Mucosa of descending colon (tissue), 3 donors: ENCODE measurements around the gene SYT12. TPM values are rescaled to one million over a fixed set of nuclear protein-coding genes. Genes with fewer than 3 reads are reported as not detected.

Source experiments
- ATAC-seq: fragments of 200-7000 bp; cut with Tn5 transposase; one replicate; pipeline ENCODE4 v1.9.1; 2020; ENCODE audit warnings: mild to moderate bottlenecking, moderate library complexity
- DNase-seq, 3 donors: peaks; one replicate each; pipeline ENCODE4 v3.0.0-alpha.2; 2020
- H3K36me3 ChIP-seq: fragments of 200-600 bp; one replicate; pipeline ENCODE4 v1.8.0; 2021; ENCODE audit warnings: low read depth, mild to moderate bottlenecking
- H3K4me1 ChIP-seq: fragments of 200-600 bp; one replicate; pipeline ENCODE4 v1.8.0; 2021; ENCODE audit warnings: low read depth, mild to moderate bottlenecking
- H3K4me3 ChIP-seq: fragments of 200-600 bp; one replicate; pipeline ENCODE4 v1.8.0; 2021; ENCODE audit warnings: mild to moderate bottlenecking
- H3K9me3 ChIP-seq: fragments of 200-600 bp; one replicate; pipeline ENCODE4 v1.8.0; 2021; ENCODE audit warnings: mild to moderate bottlenecking
- intact Hi-C, 2 donors: fragments of 100-400 bp; cut with DNase I in 1 of 2; cut with micrococcal nuclease in 1 of 2; formaldehyde crosslinking; loops; one replicate each; pipeline versions ENCODE4 v1.11.0 to v1.11.1; 2022; cut with DNase I, micrococcal nuclease
- total RNA-seq, 3 donors: library from RNA; stranded (reverse); fragmentation: NEBNext Ultra II Directional in 2 of 3; extraction: Animal tissue kit (Norgen Biotek cat#: 25700) in 2 of 3; gene quantifications; one replicate each; pipeline versions ENCODE4 v1.2.1 to v1.2.4, GENCODE V29; 2021 to 2023
- TF ChIP-seq, protein P1 (sequence below): fragments of 200-600 bp; IDR thresholded peaks from one replicate; pipeline ENCODE4 v1.8.0; 2022; ENCODE audit warnings: antibody characterized with exemption, mild to moderate bottlenecking
- donor health status: DM: no; HTN: no; CAD: no; lungs with moderate emphysema.
- donor health status: DM: no; HTN: no; CAD: no.
- donor health status: DM: no; HTN: yes; CAD: no.

Gene SYT12
- total RNA-seq, 3 donors from 2014 or later, result 0.09 TPM; not detected in 2

DNA sequence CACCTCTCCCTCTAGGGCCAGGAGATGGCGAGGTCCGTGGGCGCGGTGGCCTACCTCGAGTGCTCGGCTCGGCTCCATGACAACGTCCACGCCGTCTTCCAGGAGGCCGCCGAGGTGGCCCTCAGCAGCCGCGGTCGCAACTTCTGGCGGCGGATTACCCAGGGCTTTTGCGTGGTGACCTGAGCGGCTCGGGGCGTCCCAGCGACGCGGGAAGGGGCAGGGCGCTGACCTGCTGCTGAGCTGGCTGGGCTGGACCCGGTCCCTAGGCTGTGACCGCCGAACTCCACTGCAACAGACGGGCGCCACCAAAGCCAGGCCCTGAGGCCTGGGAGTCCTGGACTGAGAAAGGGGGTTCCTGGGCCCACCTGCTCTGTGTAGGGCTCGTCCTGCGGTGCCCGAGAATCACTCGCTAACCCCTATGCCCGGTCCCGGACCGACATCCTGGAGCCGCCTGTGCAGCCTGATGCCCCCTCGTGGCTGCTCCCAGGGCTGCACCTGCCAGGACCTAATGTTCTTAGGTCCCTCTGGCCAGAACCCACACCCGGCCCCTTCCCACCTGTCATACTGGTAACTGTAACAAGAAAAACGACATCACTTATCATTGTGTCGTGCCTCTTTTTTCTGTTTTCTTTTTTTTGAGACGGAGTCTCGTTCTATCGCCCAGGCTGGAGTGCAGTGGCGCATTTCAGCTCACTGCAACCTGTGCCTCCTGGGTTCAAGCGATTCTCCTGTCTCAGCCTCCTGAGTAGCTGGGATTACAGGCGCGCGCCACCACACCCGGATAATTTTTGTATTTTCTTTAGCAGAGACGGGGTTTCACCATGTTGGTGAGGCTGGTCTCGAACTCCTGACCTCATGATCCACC, 48.7 kb downstream of the SYT12 start:
- intact Hi-C loops, result no loop called here
- TF ChIP-seq, protein P1, sequence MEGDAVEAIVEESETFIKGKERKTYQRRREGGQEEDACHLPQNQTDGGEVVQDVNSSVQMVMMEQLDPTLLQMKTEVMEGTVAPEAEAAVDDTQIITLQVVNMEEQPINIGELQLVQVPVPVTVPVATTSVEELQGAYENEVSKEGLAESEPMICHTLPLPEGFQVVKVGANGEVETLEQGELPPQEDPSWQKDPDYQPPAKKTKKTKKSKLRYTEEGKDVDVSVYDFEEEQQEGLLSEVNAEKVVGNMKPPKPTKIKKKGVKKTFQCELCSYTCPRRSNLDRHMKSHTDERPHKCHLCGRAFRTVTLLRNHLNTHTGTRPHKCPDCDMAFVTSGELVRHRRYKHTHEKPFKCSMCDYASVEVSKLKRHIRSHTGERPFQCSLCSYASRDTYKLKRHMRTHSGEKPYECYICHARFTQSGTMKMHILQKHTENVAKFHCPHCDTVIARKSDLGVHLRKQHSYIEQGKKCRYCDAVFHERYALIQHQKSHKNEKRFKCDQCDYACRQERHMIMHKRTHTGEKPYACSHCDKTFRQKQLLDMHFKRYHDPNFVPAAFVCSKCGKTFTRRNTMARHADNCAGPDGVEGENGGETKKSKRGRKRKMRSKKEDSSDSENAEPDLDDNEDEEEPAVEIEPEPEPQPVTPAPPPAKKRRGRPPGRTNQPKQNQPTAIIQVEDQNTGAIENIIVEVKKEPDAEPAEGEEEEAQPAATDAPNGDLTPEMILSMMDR, result peak; percentile 83
- H3K9me3 ChIP-seq, result no peaks in the 10 kb centered on the region
- H3K4me1 ChIP-seq, result no peaks in the 10 kb centered on the region
- ATAC-seq, result peak; percentile 96
- DNase-seq, result peak; percentile 77 to 91 (median 87)
- H3K36me3 ChIP-seq, result no peaks in the 10 kb centered on the region
- H3K4me3 ChIP-seq, result no peak overlapping the region

DNA sequence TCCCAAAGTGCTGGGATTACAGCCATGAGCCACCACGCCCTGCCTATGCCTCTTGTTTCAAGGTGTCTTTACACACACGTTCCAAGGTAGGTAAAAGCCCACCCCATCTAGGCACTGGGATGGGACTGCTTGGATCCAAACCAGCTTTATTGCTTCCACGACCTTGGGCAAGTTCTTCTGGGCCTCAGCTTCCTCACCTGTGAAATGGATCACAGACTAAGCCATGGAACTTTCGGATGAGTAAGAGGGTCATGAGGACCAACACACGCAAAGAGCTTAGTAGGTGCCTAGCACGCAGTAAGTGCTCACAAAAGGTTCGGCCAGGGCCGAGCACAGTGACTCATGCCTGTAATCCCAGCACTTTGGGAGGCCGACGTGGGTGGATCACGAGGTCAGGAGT, 49.4 kb downstream of the SYT12 start:
- TF ChIP-seq, protein P1, result no peak
- Histone ChIP-seq H3K4me3 (no peak overlapping the region), H3K4me1 (peaks cover 3% of the 10 kb centered on the region), H3K36me3 (no peaks in the 10 kb centered on the region), H3K9me3 (no peaks in the 10 kb centered on the region)
- no peak for DNase-seq
- no peak for ATAC-seq
- intact Hi-C loops, result no loop called here

DNA sequence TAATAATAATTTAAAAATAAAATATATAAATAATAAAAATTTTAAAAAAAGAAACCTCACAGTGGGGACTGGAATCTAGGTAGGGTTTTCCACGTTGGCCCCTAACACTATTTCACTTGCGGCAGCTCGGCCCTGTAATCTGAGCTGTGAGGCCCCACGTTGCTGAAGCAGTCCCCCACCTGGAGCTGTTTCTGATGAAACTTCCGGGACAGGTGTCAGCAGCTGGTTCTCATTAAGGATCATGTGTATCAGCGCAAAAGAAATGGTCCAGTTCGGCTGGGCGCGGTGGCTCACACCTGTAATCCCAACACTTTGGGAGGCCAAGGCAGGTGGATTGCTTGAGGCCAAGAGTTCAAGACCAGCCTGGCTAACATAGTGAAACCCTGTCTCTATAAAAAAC, 51.0 kb downstream of the SYT12 start:
- Histone ChIP-seq H3K9me3 (no peaks in the 10 kb centered on the region), H3K4me1 (peaks cover 7% of the 10 kb centered on the region), H3K36me3 (no peaks in the 10 kb centered on the region), H3K4me3 (no peak overlapping the region)
- intact Hi-C loops, result no loop called here
- TF ChIP-seq, protein P1, result no peak
- no peak for ATAC-seq
- no peak for DNase-seq

DNA sequence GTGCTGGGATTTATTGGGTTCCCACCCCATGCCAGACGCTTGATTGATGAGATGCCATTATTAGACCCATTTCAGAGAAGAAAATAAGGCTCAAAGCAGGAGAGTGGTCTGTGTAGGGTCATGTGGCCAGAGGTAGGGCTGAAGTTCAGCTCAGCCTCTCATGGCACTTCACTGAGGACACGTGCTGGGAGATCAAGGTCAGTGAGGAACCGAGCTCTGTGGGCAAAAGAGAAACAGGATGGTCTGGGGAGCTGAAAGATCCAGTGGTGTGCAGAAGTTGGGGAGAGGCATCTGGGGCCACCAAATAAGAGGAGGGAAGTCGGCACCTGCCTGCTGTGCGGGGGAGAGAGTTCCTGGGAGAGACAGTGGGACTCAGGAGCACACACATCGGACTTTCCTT, 53.3 kb downstream of the SYT12 start:
- no peak for ATAC-seq
- no peaks in the 10 kb centered on the region for H3K9me3 ChIP-seq
- TF ChIP-seq, protein P1, result no peak
- H3K4me1 ChIP-seq, result peaks cover 7% of the 10 kb centered on the region
- no peak overlapping the region for H3K4me3 ChIP-seq
- H3K36me3 ChIP-seq, result no peaks in the 10 kb centered on the region
- no peak for DNase-seq
- intact Hi-C loops, result no loop called here

DNA sequence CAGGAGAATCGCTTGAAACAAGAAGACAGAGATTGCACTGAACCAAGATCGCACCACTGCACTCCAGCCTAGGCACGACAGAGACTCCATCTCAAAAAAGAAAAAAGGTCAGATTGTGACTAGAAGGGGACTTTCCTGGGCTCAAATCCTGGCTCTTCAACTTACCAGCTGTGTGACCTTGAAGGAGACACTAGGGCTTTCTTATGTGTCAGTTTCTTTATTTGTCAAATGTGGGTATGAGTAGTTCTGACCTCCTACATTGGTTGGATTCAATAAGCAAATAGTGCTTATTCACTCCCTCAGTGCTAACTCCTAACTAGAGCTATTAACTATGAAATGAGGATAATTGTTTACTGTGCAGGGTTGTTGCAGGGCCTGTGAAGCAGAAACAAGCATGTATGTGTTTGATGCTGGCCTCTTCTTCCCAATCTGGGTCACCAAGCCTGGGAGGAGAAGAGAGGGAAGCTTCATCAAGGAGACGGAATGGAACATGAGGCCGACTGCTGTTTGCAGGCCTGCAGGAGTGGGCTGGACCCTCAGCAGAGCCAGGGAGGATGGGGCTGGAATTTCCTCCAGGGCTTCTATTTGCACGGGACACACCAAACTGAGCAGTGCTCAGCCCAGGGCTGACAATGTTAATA, 56.3 kb downstream of the SYT12 start:
- intact Hi-C loops, result no loop called here
- TF ChIP-seq, protein P1, result no peak

More for the DNA sequence above, 56.3 kb downstream of the SYT12 start:
- Histone ChIP-seq H3K4me1 (peaks cover 16% of the 10 kb centered on the region), H3K4me3 (no peak overlapping the region), H3K36me3 (no peaks in the 10 kb centered on the region), H3K9me3 (no peaks in the 10 kb centered on the region)
- DNase-seq (no peak), ATAC-seq (no peak)
